PFSK-1 (cell line): ENCODE results near the gene SMR3B.

ENCODE experiments used
- FOXP2 ChIP-seq: optimal IDR thresholded peaks from 2 replicates; pipeline ENCODE3; 2011; ENCODE audit warnings: borderline replicate concordance, control low read depth, inconsistent platforms; ENCODE audit not compliant: insufficient read depth; ENCODE audit errors: extremely low read length, extremely low read depth
- POLR2AphosphoS5 ChIP-seq: IDR thresholded peaks from 2 replicates; pipeline ENCODE4 v1.6.1; 2012; ENCODE audit warnings: low read depth, mild to moderate bottlenecking, control low read depth, low read length, moderate library complexity
- SIN3A ChIP-seq: IDR thresholded peaks from 2 replicates; pipeline ENCODE4 v1.6.1; 2012; ENCODE audit warnings: mild to moderate bottlenecking, low read length, moderate library complexity, borderline replicate concordance; ENCODE audit not compliant: insufficient read depth
- TAF1 ChIP-seq: IDR thresholded peaks from 2 replicates; pipeline ENCODE4 v1.6.1; 2012; ENCODE audit warnings: low read length, control low read depth, borderline replicate concordance; ENCODE audit not compliant: insufficient read depth
- TF ChIP-seq, protein P1 (sequence below), 2 experiments: IDR thresholded peaks; 2 replicates each; pipeline versions ENCODE4 v1.6.1 to v1.8.0; 2011 to 2012; ENCODE audit warnings: low read depth in 2 of 2, low read length in 2 of 2, control low read depth in 1 of 2, inconsistent platforms in 1 of 2, mild to moderate bottlenecking in 1 of 2, moderate library complexity in 1 of 2; ENCODE audit not compliant: insufficient read depth in 1 of 2

Gene SMR3B

GRCh38 chr4:70371987-70372386 is 10.9 kb upstream of the SMR3B start:
- TF ChIP-seq TAF1 (no peak), FOXP2 (no peak), POLR2AphosphoS5 (no peak), SIN3A (no peak)
- TF ChIP-seq, protein P1, sequence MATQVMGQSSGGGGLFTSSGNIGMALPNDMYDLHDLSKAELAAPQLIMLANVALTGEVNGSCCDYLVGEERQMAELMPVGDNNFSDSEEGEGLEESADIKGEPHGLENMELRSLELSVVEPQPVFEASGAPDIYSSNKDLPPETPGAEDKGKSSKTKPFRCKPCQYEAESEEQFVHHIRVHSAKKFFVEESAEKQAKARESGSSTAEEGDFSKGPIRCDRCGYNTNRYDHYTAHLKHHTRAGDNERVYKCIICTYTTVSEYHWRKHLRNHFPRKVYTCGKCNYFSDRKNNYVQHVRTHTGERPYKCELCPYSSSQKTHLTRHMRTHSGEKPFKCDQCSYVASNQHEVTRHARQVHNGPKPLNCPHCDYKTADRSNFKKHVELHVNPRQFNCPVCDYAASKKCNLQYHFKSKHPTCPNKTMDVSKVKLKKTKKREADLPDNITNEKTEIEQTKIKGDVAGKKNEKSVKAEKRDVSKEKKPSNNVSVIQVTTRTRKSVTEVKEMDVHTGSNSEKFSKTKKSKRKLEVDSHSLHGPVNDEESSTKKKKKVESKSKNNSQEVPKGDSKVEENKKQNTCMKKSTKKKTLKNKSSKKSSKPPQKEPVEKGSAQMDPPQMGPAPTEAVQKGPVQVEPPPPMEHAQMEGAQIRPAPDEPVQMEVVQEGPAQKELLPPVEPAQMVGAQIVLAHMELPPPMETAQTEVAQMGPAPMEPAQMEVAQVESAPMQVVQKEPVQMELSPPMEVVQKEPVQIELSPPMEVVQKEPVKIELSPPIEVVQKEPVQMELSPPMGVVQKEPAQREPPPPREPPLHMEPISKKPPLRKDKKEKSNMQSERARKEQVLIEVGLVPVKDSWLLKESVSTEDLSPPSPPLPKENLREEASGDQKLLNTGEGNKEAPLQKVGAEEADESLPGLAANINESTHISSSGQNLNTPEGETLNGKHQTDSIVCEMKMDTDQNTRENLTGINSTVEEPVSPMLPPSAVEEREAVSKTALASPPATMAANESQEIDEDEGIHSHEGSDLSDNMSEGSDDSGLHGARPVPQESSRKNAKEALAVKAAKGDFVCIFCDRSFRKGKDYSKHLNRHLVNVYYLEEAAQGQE (IDR thresholded peaks at IDR 0.05; ENCODE audit: insufficient read depth in 1 of 2, low read depth in 2 of 2, low read length in 2 of 2): no peak

DNA sequence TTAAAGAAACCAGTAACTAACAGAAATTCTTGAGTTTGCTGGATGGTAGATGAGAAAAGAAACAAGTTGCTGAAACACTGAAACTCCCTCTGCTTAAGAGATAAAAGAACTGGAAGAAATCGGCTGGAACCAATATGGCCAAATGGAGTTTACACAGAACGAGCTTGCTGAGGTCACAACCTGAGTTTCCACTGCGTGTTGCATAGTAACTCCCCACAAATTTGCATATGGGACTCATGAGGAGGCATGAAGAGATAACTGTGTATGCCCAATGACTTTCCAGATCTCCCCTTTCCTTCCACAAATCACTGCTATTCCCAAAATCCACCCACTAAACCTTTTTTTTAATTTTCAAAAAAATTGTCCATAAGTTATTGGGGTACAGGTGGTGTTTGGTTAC is 10.2 kb upstream of the SMR3B start:
- TF ChIP-seq, protein P1 (IDR thresholded peaks at IDR 0.05; ENCODE audit: insufficient read depth in 1 of 2, low read depth in 2 of 2, low read length in 2 of 2): no peak
- TF ChIP-seq SIN3A (no peak), FOXP2 (no peak), TAF1 (no peak), POLR2AphosphoS5 (no peak)

- TF ChIP-seq POLR2AphosphoS5: no peak
- TF ChIP-seq, protein P1 (IDR thresholded peaks at IDR 0.05; ENCODE audit: insufficient read depth in 1 of 2, low read depth in 2 of 2, low read length in 2 of 2): no peak
Measured at GRCh38 chr4:70380578-70380977, 2.4 kb upstream of the SMR3B start.

- TF ChIP-seq, protein P1 (IDR thresholded peaks at IDR 0.05; ENCODE audit: insufficient read depth in 1 of 2, low read depth in 2 of 2, low read length in 2 of 2): no peak
- TF ChIP-seq TAF1 (no peak), FOXP2 (no peak), POLR2AphosphoS5 (no peak), SIN3A (no peak)
Measured at GRCh38 chr4:70392057-70392776, 9.3 kb downstream of the SMR3B start.

GRCh38 chr4:70397580-70397979 is 14.6 kb downstream of the SMR3B start, which contains the start of gene OPRPN:
OPRPN (plus strand) TSS chr4:70397940; CDS start chr4:70399286, 1,346 bp downstream.
- TF ChIP-seq FOXP2 (no peak), POLR2AphosphoS5 (no peak)
